ENCODE measurements around the gene RBM8A.

RBM8A gene

DNA sequence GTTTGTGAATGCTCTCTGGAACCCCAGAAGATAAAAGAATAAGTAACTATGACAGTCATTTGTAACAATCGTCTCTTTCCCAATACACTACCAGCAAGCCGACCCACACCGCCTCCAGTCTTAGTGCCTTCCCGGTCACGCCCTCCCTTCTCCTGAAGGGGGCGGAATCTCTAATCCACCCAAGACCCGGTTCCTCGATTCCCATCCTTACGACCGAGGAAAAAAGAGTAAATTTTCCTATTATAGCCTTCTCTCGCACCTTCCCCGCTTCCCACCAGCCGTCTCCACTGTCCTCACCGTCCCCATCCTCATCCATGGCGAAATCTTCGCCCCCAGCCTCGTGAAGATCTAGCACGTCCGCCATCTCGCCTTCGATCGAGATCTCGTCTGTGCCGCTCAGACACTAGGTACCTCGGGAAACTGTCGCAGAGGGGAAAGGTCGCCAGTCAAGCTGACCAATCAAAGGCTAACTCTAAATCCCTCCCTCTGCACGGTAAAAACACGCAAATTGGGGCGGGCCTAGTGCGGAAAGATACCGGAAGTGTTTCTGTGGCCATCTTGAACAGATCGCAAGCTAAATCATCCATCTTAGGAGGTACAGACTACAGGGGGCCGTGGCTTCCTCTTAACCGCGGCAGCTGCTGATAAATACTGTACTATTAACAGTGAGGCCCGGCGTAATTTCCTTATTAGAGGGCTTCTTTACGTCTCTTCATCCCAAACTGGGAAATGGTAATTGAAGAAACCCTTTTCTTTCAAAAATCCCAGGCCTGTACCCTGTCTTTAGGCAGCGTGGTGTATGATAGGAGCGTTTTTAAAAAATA, at the start of gene RBM8A:
TSS of gene RBM8A (minus strand) at position 422 of the 824 bp plus-strand sequence. CDS start at position 364, 58 bp downstream.
- DNase-seq (ENCODE audit: low read depth in 2 of 2): peak; percentile 97

DNA sequence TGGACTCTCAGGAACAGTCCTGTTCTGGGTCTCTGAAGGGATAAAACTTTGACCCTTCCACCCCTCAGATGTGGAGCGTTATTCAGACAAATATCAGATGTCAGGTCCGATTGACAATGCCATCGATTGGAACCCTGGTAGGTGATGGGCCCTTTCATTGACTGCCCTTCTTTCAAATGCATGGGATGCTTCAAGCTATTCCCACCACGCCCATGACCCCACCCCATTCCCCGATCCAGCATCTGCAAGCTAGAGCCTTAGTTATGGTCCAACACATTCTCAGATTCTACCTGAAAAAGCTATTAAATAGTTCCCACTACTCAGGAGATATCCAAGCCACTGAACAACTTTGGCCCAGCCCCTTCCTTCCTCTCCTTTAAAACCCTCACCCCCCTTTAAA, 49.7 kb upstream of the RBM8A start:
- DNase-seq (ENCODE audit: low read depth in 2 of 2): no peak

DNA sequence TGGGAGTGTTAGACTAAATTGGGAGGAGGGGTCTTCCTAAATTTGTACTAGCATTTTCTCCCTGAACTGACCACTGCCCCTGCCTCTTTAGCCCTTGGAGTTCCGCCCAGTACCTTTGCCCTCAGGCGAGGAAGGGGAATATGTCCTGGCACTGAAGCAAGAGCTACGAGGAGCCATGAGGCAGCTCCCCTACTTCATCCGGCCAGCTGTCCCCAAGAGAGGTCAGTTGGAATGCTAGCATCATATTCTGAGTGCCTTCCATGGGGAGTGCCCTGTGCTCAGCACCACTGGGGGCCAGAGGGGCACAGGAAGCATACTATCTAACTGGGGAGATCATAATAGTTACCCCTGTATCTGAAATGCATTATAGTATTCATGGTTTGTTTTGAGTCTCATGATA, 47.9 kb upstream of the RBM8A start:
- DNase-seq (ENCODE audit: low read depth in 2 of 2): no peak

DNA sequence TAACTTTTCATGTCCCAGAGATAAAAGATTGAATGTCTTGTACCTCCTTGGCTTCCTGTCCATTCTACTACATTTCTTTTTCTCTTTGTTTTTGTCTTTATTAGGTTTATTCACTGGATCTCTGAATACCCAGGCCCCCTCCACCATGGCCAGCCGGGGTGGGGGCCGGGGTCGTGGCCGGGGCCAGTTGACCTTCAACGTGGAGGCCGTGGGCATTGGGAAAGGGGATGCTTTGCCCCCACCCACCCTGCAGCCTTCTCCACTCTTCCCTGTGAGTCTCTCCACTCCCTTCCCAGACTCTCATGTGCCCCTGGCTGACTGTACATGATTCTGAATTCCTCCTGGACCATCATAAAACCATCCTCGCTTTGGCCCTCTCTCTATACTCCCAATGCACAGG, 47.4 kb upstream of the RBM8A start:
- DNase-seq (ENCODE audit: low read depth in 2 of 2): no peak

DNA sequence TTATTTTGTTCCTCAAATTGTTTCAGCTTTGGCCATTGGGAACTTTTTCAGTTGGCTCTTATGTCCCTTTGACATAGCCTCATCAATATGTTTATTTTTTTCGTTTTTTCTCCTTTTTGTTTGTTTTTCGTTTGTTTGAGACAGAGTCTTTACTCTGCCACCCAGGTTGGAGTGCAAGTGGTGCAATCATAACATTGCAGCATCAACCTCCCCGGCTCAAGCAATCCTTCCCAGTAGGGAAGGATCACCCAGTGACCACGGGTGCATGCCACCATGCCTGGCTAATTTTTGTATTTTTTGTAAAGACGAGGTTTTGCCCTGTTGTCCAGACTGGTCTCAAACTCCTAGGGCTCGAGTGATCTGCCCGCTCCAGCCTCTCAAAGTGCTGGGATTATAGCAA, 45.3 kb upstream of the RBM8A start:
- no peak for DNase-seq (ENCODE audit: low read depth in 2 of 2)

DNA sequence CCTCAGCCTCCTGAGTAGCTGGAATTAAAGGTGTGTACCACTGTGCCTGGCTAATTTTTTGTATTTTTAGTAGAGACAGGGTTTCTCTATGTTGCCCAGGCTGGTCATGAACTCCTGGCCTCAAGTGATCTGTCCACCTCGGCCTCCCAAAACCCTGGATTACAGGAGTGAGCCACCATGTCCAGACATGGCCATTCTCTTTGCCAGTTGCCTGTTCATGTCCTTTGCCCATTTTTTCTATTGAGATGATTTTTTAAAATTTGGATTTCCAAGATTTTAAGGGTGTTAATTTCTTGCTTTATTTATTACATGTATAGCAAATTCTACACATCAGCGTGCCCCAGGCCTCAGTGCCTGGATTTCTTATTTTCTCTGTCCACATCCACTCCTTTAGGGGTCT, 40.0 kb upstream of the RBM8A start:
- DNase-seq (ENCODE audit: low read depth in 2 of 2): no peak

DNA sequence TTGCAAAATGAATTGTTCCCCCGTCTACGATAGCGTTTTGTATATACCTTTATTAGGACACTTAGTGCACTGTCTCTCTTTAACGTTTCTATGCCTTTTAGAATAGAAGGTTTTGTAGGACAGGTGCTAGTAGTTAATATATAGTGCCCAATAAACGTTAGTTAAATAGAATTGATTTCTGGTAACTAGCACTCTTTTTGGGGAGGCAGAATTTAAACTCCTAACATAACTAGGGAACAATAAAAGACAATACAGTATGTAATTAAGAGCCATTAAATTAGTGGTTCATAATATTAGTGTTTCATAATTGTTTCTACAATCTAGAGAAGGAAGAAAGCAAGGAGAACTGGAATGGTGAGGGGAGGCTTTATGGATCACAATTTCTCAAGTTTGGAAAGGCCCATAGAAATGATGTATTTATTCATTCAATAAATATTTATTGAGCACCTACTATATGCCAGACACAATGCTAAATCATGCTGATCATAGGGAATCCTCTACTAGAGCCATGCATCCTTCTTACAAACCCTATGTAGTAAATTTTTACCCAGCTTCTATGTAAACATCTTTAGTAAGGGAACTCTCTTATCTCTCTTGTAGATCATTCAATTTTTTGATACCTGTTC, 37.9 kb upstream of the RBM8A start:
- no peak for DNase-seq (ENCODE audit: low read depth in 2 of 2)

DNA sequence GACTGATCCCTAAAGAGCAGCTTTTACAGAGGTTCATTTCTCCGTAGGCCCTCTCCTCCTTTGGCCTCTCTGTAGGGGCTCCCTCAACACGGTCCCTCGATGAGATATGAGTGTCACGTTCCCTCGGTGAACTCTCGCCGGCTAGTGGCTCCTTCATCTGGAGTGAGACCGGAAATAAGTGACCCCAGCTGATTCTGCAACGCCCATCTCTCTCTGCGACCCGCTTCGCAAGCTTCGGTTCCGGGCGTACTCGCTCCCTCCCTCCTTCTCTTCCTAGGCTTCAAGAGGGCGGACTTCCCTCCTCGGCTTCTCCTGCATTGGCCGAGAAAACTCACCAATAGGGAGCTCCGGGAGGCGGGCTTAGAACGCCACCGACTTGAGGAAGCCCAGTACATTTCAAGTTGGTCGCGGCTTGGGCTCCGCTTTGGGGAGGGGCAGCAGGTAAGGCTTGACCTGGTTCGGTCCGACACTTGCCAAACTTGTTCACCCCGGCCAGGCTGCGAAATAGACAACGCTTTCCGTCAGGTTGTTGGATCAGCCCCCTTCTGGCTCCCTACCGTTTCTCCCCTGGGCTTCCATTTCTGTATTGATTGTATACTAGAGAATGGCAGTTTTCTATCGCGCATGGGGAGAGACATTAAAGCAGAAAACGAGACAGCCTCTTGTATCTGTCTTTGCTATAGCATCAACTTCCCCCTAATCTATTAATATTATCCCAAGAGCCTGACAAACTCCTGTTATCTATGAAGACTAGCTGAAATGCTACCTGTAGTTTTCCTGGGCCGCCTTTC, 37.2 kb upstream of the RBM8A start, which contains the start of the genes ANKRD34A and POLR3GL:
TSS of gene ANKRD34A (minus strand) at position 248 of the 791 bp plus-strand sequence. CDS start 2,816 bp downstream, outside the sequence.
TSS of gene POLR3GL (plus strand) at position 363 of the 791 bp plus-strand sequence. CDS start 10,176 bp downstream, outside the sequence.
- DNase-seq (ENCODE audit: low read depth in 2 of 2): peak; percentile 72 to 78

DNA sequence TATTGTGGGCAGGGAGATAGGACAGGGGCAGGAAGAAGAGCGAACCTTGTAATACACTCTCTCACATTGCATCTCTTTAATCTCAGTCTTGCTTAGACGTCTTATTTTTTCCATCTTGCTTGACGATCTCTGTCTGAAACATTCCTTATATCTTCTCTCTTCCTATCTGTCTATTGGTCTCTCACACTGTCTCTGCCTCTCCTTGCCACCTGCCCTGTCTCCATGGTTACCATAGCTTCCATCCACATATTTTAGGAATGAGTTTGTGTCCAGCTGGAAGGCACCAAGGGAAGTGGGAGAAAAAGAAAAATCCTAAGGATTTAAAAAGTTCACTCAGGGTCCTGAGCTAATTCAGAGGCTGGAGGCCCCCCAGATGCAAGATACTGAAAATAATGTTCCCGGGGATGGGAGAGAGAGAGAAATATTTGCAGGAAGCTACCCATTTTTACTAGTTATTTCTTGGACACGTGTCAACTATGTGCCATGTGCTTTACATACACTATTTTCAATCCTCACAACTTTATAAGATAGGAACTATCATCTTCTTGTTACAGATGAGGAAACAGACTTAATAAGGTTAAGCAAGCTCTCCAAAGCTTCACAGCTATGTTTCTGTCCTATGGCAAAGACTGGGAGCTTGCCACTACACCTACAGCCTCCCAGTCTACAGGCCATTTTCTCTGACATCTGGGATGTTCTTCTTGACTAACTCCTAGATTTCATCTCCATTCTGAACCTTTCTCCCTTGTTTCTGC, 36.2 kb upstream of the RBM8A start:
- DNase-seq (ENCODE audit: low read depth in 2 of 2): no peak

DNA sequence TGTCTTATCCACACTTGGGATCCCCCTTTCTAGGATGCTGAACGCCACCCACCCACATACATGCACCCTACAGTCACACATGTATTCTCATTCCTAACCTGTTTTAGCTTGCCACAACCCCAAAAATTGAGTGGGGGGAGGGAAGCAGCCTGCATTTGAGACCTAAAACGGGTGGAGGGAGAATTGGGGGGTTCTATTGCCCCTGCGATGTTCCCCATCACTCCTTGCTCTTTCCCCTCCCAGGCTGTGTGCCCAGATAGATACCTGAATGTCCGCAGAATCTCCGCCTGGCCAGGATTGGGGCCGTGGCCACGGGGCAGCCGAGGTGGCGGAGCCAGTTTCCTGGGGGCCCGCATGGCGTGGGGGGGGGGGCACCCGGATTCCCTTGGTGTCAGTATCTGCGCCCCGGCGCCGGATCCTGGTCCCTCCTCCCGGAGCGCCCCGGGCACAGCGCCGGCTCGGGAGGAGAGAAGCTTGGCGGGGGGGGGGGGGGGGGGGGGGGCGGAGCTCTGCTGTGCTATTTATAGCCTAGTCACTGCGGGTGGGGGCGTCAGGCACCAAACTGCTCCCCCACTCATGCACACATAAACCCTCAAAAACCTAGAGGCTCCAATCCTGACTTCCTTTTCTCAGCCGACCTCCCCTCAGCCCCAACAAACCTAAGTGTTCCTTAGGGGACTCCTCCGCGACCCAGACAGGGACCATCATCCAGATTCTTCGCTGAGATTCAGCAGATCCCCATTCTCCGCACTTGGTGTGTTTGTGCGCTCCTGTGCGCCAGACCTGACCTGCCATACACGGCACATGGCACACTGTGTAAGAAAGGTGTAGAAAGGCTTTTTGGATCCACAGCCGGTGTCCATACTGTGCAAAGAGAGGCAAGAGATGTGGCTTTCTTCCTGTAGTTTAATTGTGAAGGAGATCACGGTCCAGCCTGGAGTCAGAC, 35.1 kb upstream of the RBM8A start:
- DNase-seq (ENCODE audit: low read depth in 2 of 2): no peak

DNA sequence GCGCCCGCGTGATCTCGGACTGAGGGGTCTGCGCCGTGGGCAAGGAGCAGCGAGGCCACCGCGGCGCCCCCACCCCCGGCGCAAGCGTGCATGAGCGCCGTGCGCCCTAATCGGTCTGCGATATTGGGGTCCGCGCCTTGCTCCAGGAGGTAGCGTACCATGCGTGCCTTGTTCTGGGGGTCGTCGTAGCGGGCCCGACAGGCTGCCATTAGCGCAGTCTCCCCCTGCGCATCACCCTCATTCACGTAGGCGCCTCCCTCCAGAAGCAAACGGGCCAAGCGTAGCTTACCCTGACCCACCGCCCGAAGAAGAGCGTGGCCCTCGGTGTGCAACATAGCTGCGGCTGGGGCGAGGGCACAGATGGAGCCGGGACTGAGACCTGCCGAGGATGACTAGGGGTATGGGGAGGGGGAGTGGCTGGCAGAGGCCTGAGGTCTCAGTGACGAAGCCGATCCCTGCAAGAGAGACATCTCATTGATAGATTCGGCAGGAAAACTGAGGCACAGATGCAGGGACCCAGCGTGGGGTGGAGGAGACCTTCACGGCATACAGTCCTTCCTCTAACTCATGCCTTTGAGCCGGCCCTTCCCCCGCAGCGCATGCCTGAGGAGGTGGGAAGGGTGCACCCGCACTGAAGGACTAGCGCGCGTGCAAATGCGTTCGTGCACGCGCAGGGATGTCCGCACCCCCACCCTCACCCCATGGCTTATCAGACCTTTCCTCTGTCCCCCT, 34.3 kb upstream of the RBM8A start:
- DNase-seq (ENCODE audit: low read depth in 2 of 2): no peak

DNA sequence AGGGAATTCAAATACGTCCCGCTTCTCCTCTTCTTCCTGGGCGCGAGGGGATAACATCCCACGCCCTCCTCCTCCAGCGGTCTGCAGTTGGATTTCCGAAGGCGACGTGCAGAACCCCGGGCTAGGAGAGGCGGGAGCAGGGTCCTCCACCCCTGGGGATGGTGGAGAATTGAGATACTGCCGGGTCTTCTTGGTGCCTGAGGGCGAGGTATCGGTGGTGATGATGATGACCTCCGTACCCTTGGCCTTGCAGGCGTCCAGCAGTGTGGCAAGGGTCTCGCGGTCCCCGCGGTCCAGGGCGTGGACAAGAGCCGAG, 33.8 kb upstream of the RBM8A start:
- DNase-seq (ENCODE audit: low read depth in 2 of 2): no peak

DNA sequence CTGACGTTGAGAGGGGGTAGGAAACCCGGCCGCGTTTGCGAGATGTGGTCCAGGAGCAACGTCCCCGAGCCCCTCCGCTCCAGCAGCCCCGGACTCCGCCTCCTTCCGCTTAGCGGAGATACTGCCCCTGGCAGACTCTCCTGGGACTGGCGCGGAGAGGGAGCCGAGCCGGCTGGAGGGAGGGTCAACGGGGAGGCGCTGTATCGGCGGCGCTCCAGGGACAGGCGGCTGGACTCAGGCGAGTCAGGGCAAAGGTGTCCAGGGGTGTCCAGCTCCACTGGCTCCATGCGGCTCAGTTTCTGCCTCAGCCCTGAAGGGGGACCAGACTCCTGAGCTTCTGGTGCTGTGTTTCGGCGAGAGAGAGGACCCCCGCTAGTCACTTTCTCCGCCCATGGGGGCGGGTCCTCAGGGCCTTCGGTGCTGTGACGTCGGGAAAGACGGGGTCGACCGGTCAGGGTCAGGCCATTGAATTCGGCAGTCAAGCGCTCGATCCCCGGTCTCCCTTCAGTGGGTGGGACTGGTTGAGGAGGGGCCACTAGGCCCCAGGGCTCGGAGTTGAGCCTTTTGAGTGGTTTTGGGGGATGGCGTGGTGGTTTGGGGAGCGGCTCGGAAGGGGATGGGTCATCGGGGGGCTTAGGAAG, 33.3 kb upstream of the RBM8A start:
- DNase-seq (ENCODE audit: low read depth in 2 of 2): no peak

DNA sequence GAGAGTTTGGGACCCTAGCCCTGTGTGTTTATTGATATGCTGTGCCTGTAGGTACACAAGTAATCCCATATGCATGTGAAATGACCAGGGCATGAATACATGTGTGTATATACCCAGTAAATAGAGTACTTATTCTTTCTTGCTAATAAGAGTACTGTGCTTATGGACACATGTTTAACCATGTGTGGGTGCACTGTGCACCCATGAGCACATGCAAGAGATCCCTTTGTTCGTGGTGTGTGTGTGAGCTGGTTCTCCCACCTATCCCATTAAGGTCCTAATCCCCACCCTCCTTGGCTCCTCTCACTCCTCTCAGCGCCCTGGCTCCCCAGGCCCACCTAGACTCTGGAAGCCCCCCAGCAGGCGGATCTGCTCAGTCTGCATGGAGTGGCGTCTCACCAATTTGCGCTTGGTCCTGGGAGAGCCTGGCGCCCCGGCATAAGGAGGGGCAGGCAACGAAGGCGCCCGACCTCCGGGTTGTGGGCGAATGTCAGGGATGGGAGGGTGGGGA, 32.7 kb upstream of the RBM8A start:
- DNase-seq (ENCODE audit: low read depth in 2 of 2): no peak

DNA sequence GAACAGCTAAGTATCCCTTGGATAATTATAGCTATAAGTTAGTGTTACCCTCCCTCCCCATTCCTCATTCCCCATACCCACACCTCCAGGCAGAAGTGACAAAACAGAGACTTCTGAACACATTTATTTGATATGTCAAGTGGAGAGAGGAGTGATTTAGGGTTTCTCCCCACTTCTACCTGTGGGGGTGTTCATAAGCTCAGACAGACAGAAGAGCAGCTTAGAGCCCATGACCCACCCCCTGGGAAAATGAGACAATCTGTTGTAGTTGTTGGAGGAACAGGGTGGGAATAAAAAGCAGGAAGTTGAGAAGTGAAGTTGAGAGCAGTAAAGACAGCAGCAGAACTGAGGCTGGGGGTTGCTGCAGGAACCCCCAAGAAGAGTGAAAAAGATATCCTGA, 32.0 kb upstream of the RBM8A start:
- no peak for DNase-seq (ENCODE audit: low read depth in 2 of 2)

DNA sequence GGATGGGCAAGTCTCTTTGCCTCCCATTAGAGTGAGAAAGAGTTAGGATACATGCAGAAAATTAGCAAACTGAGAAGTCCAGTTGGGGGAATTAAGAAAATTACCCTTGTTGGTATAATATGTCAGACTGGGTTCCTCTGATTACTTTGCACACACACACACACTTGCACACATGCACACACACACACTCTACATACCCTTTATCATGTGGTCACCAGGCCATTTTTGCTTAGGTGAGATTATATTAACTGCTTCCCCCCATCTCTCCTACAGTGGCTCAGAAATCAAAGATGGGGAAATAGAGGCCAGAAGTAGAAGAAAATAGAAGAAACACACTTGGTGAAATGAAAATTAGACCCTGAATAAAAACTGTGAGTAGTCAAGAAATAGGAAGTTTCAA, 31.4 kb upstream of the RBM8A start:
- DNase-seq (ENCODE audit: low read depth in 2 of 2): no peak

DNA sequence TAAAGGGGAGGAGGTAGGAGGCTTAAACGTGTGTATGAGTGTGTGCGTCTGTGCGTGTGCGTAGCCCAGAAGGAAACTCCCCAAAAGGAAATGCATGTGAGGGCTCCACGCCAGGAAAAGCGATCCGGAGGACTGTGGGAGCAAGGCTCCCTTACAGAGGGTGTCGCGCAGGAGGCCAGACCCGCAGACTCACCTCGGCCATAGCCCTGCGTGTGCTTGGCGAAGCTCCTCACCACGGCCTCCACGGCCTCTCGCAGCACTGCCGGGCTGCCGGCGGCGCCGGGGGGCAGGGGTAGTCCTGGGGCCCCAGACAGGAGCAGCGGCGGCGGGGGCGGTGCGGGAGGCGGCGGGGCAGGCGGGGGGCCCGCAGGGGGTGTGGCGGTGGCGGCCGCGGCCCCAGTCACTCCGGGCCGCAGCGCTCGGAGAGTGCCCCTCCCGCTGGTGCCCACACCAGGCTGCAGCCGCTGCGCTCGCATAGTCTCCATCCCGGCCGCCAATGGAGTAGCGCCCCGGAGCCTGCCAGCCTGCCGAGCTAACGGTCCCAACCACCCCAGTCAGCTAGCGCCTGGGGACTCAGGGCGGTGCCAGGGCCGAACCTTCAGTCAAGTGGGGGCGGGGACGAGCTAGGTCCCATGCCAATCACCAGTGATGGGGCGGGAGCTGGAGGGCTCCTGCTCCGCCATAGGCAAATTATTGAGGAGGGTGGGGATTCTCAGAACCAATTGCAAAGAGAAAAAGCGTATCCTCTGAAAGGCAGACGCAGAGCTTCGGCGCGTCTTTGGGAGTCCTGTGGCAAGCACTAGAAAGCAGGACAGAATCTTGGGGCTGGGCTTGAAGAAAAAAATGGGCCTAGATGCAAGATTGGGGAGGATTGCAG, 30.4 kb upstream of the RBM8A start, which contains the start of gene LIX1L:
TSS of gene LIX1L (minus strand) at position 575 of the 877 bp plus-strand sequence. CDS start at position 485, 90 bp downstream.
- DNase-seq (ENCODE audit: low read depth in 2 of 2): peak; percentile 93 to 94
